Measurements from ENCODE around the gene EDARADD.

Gene EDARADD

DNA sequence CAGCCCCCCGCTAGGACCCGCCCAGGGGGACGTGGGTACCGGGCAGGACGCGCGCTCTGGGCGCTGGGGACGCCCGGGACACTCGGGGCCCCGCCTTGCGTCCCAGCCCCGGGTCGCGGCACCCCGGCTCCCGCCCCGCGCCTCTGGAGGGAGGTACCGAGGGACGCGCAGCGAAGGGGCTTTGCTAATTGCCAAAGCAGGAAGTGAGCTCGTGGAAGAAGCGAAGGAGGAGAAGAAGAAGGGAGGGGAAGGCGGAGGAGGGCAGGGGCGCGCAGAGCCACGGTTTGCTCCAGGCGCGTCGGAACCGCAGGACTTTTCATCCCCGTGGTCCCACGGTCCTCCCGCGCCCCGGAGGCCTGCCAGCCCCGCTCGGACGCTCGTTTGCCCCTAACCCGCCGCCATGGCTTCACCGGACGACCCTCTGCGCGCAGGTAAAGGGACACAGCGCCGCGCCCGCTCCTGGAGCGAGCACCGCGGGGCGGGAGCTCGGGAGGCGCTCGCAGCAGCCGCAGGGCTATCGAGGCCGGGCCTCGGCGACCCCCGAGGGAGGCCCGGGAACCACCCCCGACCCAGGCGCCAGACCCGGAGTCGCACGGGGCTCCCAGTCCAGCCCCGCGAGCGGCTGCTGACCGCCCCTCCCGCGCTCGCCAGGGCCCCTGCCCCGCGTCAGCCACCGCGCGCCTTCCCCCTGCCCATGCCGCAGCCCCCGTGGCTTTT lies 1.3 kb downstream of the EDARADD start:
- DNase-seq: peak; percentile 32

DNA sequence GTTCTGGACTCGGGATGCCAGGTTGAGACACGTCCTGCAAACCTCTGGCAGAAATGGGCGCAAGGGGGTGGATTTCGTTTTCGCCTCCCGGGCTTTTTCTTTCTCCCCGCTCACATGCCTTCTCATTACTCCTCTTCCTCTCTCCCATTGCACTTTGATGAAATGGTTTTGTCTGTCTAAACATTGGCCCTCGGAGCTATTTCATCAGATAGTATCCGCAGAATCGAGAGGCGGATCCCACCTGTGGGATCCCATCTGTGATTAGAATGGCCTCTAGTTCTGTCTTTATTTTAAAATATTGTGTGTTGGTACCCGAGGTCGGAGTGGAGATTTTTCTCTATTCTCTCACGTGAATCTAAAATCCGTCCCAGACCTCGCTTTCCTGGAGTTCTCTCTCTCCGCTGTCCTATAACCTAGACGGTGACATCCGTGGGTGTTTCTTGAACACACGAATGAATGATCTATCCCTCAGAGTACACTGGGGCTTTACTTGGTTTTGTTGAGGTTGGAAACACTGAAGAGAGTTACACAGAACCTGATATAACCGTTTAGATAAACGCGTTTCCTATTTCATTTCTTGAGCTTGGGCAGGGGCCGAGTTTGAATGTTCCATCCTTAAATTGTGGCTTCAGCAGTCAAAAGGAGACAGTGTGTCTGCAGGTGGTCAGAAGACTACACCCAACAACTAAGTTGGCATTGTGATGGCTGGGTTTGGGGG lies 2.0 kb downstream of the EDARADD start:
- DNase-seq: no peak

DNA sequence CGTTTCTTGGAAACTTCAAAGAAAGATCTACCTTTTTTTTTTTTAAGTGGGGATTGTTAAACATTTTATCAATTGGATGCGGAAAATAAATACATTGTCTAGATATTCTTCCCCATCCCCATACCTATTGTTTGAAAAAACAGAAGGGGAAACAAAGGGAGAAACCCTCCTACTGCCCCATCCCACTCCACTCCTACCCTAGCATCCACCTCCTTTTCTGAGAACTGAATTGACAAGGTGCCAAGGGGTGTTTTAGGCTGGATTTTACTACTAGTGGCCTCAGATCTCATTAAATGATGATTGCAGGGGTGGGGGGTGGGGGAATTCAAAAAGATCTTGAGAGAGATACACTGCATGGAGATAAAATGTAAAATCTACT lies 2.6 kb downstream of the EDARADD start:
- no peak for DNase-seq

DNA sequence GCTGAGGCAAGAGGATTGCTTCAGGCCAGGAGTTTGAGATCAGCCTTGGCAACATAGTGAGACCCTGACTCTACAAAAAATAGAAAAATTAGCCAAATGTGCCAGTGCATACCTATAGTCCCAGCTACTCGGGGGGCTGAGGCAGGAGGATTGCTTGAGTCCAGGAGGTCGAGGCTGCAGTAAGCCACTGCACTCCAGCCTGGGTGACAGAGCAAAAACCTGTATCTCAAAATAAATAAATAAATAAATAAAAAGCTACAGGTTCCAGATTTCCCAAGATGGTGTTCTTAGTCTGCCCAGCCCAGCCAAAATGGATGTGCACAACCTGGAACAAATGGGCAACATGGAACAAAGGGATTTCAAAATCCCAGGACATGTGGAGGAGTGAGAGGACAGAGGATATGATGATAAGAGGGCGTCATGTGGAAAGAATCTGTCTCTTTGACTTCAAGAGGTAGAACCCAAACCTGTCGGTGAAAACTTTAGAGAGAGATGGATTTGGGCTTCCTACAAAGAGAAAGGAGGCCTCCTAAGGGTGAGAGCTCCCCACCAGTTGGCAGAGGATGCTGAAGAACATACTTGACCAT lies 3.2 kb downstream of the EDARADD start:
- DNase-seq: no peak

DNA sequence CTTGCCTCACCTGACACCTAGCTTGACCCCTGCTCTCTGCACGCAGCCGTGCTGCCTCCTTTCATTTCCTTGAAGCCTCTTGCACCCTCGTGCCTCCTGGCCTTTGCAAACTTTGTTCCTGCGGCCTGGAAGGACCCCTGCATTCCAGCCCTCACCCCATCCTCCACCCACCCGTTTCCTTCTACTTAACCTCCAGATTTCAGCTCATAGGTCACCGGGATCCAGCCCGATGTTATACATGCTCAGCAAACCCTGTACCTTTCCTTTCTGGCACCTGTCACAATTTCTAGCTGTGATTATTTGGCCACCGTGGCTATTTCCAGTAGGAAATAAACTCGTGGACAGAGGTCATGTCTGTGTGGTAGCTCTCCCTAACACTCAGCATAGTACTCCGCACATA lies 4.5 kb downstream of the EDARADD start:
- DNase-seq: no peak

DNA sequence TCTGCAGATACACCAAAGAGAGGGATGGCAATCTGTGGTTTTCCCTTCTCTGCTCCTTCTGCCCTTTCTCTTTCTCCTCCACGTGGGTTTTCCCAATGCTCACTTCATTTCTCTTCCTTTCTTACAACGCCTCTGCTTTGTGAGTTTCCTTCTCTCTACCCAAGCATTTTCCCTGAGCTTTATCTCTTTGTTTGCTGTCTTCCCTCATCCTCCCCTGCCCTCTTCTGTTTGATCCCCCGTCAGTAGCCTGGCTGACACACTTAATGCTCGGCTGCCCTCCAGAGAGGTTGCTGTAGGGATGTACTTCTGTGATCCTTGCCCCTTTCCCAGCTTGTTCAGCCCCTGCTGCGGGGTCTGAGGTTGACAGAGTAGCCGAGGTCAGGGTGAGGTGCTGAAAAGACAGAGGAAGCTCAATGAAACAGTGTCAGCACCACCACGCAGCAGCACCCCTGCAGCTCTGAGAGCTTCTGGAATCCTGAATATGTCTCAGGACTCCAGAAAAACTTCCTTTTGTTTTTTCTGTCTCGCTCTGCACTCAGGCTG lies 6.0 kb downstream of the EDARADD start:
- DNase-seq: no peak

DNA sequence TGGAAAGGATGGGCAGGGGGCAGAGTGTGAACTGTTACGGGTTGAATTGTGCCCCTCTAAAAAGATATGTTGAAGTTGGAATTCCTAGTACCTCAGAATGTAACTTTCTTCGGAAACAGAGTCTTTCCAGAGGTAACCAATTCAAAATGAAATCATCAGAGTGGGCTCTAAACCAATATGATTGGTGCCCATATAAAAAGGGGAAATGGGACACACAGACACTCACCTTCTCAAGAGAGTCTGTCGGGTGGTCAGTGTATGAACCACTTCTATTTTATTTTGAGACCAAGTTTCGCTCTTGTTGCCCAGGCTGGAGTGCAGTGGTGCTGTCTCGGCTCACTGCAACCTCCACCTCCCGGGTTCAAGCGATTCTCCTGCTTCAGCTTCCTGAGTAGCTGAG lies 7.6 kb downstream of the EDARADD start:
- DNase-seq: no peak

DNA sequence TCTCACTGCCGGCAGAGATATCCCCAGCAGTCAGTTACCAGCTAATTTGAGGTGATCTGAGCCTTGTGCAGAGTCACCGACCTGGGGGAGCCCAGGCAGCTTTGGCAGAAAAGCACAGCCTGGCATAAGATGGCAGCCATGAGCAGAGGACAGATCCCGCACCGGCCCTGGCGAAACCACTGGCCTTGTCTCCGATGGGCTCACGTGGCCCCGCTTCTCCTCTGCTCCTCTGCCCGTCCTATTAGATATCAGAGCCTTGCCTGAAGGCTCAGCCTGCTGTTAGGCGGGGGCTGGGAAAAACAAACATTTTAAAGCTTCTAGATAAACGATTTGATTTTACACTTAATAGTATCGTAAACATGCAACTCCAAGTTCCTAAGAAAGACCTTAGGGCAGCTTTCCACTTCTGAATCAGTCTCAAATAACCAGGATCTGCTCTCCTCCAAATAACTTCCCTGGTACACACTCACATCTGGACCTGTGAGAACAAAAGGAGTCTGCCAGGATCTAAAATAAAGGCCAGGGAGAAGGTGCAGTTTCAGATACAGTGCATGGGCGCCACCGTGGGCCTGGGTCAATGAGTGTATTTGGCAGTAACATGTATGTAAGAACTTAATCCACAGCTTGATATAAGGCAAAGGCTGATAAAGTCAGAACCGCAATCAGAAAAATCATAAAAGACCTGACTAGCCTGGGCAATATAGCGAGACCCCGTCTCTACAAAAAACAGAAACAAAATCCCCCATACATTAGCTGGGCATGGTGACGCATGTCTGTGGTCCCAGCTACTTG lies 10.0 kb downstream of the EDARADD start:
- DNase-seq: no peak

DNA sequence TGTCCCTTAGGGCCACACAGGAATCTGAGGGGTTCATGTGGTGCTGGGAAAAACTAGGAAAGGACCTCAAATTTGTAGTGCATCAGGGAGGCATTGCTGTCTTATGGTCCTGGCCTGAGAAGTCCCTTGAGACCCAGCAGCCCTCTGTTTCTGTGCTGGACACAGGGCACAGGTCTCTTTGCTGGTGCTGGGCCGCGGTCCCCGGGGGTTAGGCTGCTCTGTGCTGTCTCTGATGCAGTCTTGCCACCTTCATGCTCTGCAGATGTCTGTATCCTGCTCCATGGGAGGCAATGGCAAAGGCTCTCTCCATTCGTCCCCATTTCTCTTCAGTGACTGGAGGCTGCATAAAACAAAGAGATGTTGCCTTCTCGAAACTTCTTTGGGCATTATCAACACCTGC lies 13.0 kb downstream of the EDARADD start:
- no peak for DNase-seq

DNA sequence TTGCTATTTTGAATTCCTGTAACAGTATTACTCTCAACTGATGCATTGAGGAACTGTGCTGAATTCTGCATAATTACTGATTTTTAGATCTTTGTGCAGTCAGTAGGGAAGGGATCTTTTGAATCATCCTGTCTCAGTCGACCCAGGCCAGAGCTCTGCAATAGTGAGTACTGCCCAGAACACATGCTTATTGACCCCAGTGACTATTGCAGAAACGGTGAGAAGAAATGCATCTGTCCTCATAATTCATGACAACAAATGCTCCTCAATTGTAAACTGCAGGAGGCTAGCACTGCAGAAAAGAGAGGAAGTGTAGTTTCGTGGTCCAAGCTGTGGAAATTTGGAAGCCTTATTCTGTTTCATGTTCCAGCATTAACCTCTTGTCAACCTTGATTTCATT lies 19.6 kb downstream of the EDARADD start:
- DNase-seq: no peak

DNA sequence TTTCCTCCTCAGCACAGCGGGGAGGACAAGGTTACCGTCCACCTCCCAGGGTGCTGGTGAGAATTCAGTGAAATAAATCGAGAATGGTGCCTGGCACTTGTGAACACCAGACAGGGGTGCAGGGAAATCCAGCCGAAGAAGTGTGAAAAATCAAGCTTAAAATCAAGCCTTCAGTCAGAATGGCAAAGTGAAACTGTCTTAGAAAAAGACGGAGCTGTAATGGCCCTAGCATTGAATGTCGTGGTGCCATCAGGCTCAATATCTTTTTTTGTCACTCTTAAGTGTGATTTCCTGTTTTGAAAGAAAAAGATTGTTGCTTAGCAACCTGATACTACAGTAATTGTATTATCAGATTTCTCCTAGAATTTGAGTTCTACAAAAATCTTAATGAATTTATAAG lies 22.1 kb downstream of the EDARADD start:
- no peak for DNase-seq

DNA sequence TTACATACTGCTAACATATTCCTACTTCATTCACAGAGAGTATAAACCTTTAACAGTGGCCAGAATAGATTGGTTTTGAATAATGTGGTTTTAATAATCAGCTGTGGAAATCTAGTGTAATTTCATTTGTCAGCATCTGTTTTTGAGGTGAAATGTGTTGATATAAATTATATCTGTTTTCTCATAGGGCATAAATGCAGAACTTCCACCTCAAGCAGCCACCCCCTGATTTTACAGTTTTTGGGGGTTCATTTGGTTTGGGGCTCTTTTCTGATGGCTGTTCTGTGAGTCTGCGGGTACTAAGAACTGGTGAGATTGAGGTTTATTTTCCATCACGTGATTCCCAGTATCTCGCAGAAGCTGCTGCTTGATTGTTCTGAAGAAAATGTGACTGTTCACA lies 23.2 kb downstream of the EDARADD start:
- no peak for DNase-seq

DNA sequence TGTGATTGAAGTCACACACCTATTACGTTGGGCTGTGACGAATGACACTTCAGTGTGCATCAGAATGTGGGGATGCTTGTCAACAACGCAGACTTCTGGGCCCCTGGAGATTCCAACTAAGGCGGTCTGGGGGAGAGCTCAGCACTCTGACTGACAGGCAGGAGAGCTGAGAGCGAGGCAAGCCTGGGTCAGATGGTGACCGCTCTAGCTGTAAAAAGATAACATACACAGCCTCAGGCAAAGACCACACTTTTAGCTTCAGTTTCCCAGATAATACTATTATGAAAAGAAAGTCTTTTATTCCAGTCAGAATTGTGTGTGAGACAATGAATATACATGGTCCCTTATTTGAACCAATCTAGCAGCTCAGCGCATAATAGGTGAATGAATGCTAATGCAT lies 25.4 kb downstream of the EDARADD start:
- no peak for DNase-seq

DNA sequence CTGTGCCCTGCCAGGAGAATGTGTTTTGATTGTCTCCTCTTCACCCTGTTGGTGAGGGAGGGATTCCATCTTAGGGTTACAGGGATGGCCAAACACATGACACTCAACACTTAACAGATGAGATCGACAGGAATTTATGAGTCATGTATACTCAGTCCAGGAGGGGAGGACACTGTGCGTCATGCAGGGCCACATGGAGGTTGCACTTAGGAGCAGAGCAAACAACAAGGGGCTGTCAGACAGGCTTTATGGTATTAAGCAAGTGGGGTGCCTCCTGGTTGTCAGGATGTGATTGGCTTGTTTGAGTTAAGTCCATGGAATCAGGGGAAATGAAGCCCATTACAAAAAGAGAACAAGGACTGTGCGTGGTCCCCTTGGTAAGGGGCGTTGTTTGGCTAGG lies 26.9 kb downstream of the EDARADD start:
- no peak for DNase-seq

DNA sequence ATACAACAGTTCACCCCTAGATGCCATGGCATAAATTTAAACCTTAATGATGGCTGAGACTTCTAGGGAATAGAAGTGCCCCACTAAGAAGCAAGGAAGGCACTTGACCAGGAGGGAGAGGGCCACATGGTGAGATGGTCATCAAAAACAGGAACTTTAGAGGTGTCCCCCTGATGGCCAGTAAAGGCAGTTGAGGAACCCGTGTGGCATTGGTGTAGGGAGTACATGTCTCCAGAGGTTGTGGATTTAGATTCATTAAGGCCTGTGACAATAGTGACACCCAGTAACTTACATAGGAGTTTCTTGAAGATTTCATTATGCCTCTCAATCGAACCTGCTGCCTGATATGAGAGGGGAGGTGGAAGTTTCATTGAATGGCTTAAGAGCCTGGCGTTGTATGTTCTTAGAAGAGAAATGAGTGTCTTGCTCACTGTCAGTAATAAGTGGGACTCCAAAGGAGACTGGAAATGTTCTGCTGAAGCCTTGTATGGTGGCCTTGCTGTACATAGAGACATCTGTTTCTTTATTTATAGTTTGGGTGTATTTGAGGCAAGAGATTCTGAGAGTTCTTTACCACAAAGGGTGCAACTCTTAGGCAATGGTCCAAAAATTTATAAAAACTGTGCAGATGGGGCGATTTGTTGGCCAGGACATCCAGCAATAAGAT lies 27.9 kb downstream of the EDARADD start:
- DNase-seq: no peak

DNA sequence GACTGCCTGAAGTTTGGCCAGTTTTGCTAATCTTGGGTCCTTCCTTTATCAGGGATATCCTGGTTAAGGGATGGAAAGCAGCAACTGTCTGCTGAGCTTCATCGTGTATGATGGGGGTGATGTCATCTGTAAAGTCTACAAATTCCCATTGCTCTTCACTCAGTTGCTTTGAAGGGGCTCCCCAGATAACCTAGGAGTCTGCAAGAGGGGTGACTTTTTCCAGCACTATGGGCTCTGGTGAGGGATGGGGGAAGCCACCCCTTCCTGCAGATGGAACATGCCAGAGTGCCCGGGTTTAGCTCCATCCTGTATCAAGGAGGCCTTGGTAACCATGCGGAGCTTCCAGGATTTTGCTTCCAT lies 28.4 kb downstream of the EDARADD start:
- DNase-seq: no peak

DNA sequence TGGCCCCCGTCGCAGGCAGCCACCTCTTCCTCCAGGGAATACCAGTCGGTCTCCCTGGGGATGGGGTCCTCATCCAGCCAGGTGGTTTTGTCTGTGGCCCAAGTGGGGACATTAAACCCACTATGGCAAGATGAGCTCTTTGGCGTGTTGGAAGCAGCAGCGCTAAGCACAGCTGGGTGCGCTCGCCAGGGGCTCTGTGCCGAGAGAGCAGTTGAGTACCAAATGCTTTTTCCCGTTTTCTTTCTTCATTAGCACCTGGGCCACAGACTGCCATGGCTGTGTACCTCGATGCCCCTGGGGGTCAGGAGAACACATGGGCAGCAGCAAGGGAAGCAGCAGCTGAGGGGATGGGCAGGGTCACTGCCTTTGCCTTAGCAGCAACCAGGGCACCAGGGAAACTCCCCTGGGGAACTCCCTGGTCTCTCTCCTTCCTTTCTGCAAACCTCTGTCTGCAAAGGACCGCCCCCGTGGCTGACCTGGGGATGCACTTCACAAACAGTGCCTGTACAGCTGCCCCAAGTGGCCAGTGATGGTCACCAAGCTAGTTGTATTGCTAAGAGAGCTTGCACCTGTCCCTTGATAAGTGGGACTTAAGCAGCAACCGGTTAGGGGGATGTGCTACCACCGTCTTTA lies 31.1 kb downstream of the EDARADD start:
- DNase-seq: no peak

DNA sequence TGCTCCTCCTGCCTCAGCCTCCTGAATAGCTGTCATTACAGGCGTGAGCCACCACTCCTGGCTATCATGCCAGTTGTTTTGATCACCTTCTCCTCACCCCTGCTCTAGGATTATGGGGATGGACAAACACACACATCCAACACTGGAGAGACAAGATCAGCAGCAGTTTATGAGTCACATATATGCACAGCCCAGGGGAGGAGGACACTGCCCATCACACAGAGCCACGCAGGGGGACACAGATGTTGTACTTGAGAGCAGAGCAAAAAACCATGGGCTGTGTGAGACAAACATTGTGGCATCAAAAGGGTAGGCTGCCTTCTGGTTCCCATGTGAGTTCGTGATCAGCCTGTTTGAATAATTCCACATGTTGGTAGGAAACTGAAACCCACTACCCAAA lies 32.1 kb downstream of the EDARADD start:
- DNase-seq: no peak

DNA sequence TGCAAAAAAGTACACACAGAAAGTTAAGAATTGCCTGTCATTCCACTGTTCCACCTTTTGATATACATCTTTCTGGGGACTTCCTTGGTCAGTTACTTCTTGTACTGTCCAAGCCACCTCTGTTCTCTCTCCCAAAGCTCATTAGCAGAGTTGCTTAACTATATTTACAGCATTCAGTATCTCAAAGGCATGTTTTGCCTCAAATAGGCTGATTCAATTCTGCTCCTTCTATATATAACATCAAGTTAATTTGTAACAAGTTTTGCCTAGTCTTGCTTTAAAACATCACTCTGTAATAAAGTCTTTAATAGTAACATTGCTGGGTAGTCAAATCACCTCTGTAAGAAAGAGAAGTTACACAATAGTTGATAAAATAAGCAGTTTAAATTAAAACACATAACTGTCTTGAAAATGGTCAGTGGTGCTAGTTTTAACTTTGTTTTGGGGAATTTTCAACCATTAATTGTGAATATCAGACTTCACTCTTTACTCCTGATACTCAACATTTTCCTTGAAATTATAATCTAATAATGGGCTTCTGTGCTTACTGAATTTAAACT lies 35.7 kb downstream of the EDARADD start:
- no peak for DNase-seq

DNA sequence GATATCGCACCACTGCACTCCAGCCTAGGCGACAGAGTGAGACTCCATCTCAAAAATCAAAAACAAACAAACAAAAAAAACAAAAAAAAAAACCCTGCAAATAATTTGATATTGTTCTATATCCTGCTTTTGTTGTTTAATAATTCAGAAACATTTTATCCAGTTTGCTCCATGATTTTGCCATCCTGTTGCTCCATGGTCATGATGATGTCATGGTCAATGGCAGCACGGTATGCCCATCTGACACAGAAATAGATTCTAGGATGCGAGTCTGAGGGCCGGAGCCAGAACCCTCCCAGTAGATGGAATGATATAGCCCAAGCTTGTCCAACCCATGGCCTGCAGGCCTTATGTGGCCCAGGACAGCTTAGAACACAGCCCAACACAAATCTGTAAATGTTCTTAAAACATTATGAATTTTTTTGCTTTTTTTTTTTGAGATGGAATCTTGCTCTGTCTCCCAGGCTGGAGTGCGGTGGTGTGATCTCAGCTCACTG lies 39.8 kb downstream of the EDARADD start:
- DNase-seq: no peak

DNA sequence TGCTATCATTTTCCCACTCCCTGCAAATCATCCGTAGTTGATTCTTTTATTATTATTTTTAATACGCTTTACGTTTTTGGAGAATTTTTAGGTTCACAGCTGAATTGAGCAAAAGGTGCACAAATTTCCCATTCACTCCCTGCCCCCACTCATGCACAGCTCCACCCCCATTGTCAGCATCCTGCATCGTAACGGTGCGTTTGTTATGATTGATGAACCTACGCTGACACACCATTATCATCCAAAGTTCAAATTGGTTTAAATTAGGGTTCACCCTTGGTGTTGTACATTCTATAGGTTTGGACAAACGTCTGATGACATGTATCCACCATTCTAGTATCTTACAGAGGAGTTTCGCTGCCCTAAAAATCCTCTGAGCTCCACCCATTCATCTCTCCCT lies 44.5 kb downstream of the EDARADD start:
- no peak for DNase-seq

DNA sequence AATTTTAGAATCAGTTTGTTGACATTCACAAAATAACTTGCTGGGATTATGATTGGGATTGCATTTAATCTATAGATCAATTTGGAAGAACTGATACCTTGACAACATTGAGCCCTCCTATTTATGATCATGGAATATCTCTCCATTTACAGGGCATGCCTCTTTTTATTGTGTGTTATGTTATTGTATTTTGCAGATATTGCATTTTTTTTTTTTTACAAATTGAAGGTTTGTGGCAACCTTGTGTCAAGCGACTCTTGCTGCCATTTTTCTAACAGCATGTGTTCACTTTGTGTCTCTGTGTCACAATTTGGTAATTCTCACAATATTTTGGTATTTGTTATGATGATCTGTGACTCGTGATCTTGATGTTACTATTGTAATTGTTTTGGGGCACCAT lies 46.3 kb downstream of the EDARADD start:
- no peak for DNase-seq

All from femur (tissue), 1 donor.